ENCODE results near the gene DNAH5.

Gene DNAH5

GRCh38 chr5:13740471-13740870 lies 204.0 kb downstream of the DNAH5 start:
- H3K36me3 ChIP-seq, result no peaks in the 10 kb centered on the region
- H3K27me3 ChIP-seq, result no peaks in the 10 kb centered on the region
- no peak overlapping the region for H3K9ac ChIP-seq
- no peak overlapping the region for H3K27ac ChIP-seq
- H3K4me3 ChIP-seq, result no peak overlapping the region
- no peaks in the 10 kb centered on the region for H4K20me1 ChIP-seq
- TF ChIP-seq Cebpa-rat (IDR thresholded peaks at IDR 0.05), result no peak
- no peaks in the 10 kb centered on the region for H3K9me3 ChIP-seq
- H3K4me2 ChIP-seq, result no peak overlapping the region
- H3K4me1 ChIP-seq, result no peaks in the 10 kb centered on the region

GRCh38 chr5:13739479-13739878 lies 205.0 kb downstream of the DNAH5 start:
- H3K27me3 ChIP-seq, result no peaks in the 10 kb centered on the region
- no peak overlapping the region for H3K9ac ChIP-seq
- H3K27ac ChIP-seq, result no peak overlapping the region
- H3K4me1 ChIP-seq, result no peaks in the 10 kb centered on the region
- H3K9me3 ChIP-seq, result no peaks in the 10 kb centered on the region
- no peak overlapping the region for H3K4me3 ChIP-seq
- no peaks in the 10 kb centered on the region for H3K36me3 ChIP-seq
- no peak for TF ChIP-seq Cebpa-rat (IDR thresholded peaks at IDR 0.05)
- H3K4me2 ChIP-seq, result no peak overlapping the region
- H4K20me1 ChIP-seq, result no peaks in the 10 kb centered on the region

DNA sequence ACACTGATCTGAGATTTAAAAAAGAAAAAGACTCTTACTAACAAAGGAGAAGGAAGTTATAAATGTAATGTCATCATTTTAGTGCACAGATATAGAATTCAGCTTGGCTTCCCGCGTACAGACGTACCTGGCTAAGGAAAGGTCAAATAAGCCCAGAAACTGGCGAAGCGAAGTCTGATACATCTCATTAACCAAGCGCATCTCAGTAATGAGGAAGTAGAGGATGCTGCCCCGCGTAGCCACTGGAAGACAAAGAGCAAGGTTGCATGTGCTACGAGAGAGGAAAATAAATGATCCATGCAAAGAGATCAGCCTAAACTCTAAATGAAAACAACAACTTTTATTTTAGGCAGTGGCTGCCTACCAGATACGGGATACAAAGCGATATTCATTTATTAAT lies 208.8 kb downstream of the DNAH5 start:
- Histone ChIP-seq H4K20me1 (no peaks in the 10 kb centered on the region), H3K4me3 (no peak overlapping the region), H3K4me1 (no peaks in the 10 kb centered on the region), H3K36me3 (no peaks in the 10 kb centered on the region), H3K4me2 (no peak overlapping the region), H3K9ac (no peak overlapping the region), H3K9me3 (no peaks in the 10 kb centered on the region), H3K27ac (no peak overlapping the region), H3K27me3 (no peaks in the 10 kb centered on the region)
- TF ChIP-seq Cebpa-rat (IDR thresholded peaks at IDR 0.05), result no peak

DNA sequence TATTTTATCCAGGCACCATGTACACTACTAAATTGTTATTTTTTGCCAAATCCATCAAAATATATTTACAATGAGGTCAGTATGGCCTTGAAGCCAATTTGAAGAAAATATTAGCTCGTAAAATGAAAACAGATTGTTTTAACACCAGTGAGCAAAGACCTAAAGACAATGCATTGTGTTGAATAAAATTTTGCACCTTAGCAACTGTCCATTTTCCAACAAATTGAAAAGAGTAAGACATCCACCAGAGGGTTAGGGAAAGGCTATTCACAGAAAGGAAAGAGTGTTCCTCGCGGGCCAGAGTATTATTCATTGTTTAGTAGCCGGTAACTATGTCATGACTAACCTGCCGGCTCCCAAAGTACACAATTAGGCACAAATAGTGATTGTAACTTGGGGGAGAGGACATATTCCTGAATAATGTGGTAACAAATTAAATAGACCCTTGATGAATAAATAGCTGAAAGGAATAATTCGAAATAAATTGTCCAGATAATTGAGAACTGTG lies 213.3 kb downstream of the DNAH5 start:
- H3K4me2 ChIP-seq, result no peak overlapping the region
- TF ChIP-seq Cebpa-rat (IDR thresholded peaks at IDR 0.05), result no peak
- H3K9me3 ChIP-seq, result no peaks in the 10 kb centered on the region
- H3K4me3 ChIP-seq, result no peak overlapping the region
- H3K27ac ChIP-seq, result no peak overlapping the region
- no peaks in the 10 kb centered on the region for H3K4me1 ChIP-seq
- no peaks in the 10 kb centered on the region for H4K20me1 ChIP-seq
- H3K9ac ChIP-seq, result no peak overlapping the region
- H3K36me3 ChIP-seq, result no peaks in the 10 kb centered on the region
- no peaks in the 10 kb centered on the region for H3K27me3 ChIP-seq

DNA sequence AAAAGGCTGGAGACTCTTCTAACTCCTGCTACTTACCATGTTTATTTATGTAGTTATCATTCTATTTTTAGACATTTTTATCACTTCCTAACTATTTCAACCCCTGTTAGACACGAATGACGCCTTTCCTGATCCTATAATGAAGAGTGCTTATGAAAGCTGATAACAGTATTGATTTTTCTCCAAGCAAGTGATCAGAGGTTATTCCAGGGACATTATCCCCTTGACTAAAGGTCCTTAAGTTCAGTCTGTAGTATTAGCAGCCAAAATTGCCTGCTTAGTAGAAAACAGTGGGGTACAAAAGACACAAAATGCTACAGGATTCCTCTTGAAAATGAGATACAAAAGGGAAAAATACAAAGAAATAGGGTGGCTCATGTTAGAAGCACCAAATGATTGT lies 235.6 kb downstream of the DNAH5 start:
- Histone ChIP-seq H3K4me1 (no peaks in the 10 kb centered on the region), H3K9me3 (no peaks in the 10 kb centered on the region), H3K4me3 (no peak overlapping the region), H3K36me3 (no peaks in the 10 kb centered on the region), H3K9ac (no peak overlapping the region), H3K27ac (no peak overlapping the region), H3K27me3 (no peaks in the 10 kb centered on the region), H3K4me2 (no peak overlapping the region), H4K20me1 (no peaks in the 10 kb centered on the region)
- no peak for TF ChIP-seq Cebpa-rat (IDR thresholded peaks at IDR 0.05)

DNA sequence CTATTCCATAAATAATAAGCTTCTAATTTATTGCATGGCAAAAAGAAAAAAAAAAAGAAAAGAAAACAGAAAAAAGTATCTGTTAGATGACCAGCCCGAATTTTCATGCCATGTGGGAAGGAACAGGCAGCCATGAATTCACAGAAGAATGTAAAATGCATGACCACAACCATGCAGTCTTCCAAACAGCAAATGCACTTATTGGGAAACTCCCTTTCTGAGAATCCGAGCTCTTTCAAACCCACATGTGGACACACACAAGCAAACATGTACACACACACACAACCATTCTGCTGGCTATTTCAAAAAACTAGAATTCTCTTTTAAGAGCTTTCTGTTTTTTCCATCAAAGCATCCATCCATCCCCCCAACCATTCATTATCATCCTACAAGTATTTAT lies 236.1 kb downstream of the DNAH5 start:
- Histone ChIP-seq H3K4me1 (no peaks in the 10 kb centered on the region), H3K36me3 (no peaks in the 10 kb centered on the region), H3K9ac (no peak overlapping the region), H3K27me3 (no peaks in the 10 kb centered on the region), H3K27ac (no peak overlapping the region), H4K20me1 (no peaks in the 10 kb centered on the region), H3K9me3 (no peaks in the 10 kb centered on the region), H3K4me3 (no peak overlapping the region), H3K4me2 (no peak overlapping the region)
- no peak for TF ChIP-seq Cebpa-rat (IDR thresholded peaks at IDR 0.05)

GRCh38 chr5:13704396-13704795 lies 240.1 kb downstream of the DNAH5 start:
- no peaks in the 10 kb centered on the region for H4K20me1 ChIP-seq
- no peak for TF ChIP-seq Cebpa-rat (IDR thresholded peaks at IDR 0.05)
- H3K9ac ChIP-seq, result no peak overlapping the region
- no peaks in the 10 kb centered on the region for H3K36me3 ChIP-seq
- no peak overlapping the region for H3K4me2 ChIP-seq
- no peaks in the 10 kb centered on the region for H3K9me3 ChIP-seq
- H3K4me1 ChIP-seq, result no peaks in the 10 kb centered on the region
- no peak overlapping the region for H3K27ac ChIP-seq
- H3K4me3 ChIP-seq, result no peak overlapping the region
- no peaks in the 10 kb centered on the region for H3K27me3 ChIP-seq

DNA sequence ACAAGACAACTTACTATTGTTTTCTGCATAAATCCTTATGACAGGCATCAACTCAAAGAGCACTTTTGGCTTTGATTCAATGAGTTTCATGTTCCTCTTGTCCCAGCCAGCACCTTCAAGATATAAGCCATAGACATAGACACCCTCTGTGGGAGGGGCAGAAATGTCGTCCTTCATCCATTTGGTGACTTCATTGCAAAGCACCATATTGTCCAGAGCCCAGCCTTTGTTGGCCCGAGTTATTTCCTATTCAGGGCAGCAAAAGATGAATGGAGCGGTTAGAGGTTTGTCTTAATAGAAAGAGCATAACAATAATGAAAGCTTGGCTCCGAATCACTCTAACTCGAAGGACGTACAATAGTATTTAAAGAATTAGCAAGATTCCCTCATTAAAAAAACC lies 243.9 kb downstream of the DNAH5 start:
- Histone ChIP-seq H3K4me1 (no peaks in the 10 kb centered on the region), H3K4me3 (no peak overlapping the region), H3K27me3 (no peaks in the 10 kb centered on the region), H3K27ac (no peak overlapping the region), H4K20me1 (no peaks in the 10 kb centered on the region), H3K9ac (no peak overlapping the region), H3K9me3 (no peaks in the 10 kb centered on the region), H3K36me3 (no peaks in the 10 kb centered on the region), H3K4me2 (no peak overlapping the region)
- TF ChIP-seq Cebpa-rat (IDR thresholded peaks at IDR 0.05), result no peak

DNA sequence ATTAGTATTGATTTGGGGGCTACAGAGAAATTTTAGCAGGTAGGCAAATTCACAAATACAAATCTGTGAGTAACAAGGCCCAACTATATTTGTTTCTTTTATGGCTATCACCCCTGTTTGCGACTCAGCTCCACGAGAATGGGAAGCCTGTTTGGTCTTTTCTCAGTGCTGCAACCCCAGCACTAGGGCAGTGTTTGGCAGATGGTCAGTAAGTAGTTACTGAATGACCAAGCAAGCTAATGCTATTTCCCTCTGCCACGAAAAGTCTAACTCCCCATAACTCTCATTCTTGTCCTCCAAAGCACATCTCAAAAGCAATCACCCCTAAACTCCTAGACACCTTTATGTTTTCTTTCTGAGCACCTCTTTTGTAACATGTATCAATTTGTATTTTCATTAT lies 245.6 kb downstream of the DNAH5 start:
- H3K27ac ChIP-seq, result no peak overlapping the region
- TF ChIP-seq Cebpa-rat (IDR thresholded peaks at IDR 0.05), result no peak
- H3K4me2 ChIP-seq, result no peak overlapping the region
- H3K9ac ChIP-seq, result no peak overlapping the region
- no peaks in the 10 kb centered on the region for H3K36me3 ChIP-seq
- no peaks in the 10 kb centered on the region for H3K9me3 ChIP-seq
- H3K4me1 ChIP-seq, result no peaks in the 10 kb centered on the region
- H3K27me3 ChIP-seq, result no peaks in the 10 kb centered on the region
- H4K20me1 ChIP-seq, result no peaks in the 10 kb centered on the region
- H3K4me3 ChIP-seq, result no peak overlapping the region

DNA sequence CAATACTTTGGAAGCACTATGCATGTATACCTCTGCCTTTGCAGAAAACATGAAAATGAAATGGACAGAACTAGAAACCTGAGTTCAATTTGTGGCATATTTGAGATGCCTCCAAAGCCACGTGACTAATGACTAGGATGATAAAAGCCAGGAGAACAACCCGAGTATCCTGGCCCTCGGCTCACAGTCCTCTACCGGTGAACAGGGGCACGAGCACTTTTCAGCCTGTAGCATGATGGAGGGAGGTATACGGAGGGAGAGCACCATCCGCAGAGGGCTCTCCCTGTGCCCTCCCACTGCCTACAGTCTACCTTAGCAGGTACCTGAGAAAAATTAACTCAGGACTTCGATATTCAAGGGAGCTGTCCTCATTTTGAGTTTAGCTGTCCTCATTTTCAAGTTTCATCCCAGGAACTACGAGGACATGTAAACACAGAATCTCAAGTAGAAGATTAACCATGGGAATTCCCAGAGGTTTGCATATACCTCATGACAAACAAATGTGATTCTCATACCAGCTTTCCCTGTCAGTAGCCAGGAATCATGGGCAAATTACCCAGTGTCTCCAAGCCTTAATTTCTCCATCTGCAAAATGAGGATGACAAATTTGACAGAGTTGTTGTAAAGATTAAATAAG lies 249.3 kb downstream of the DNAH5 start:
- Histone ChIP-seq H3K9ac (no peak overlapping the region), H3K4me2 (no peak overlapping the region), H3K9me3 (no peaks in the 10 kb centered on the region), H3K36me3 (no peaks in the 10 kb centered on the region), H3K4me1 (no peaks in the 10 kb centered on the region), H3K4me3 (no peak overlapping the region), H4K20me1 (no peaks in the 10 kb centered on the region), H3K27me3 (no peaks in the 10 kb centered on the region), H3K27ac (no peak overlapping the region)
- TF ChIP-seq Cebpa-rat (IDR thresholded peaks at IDR 0.05), result no peak

DNA sequence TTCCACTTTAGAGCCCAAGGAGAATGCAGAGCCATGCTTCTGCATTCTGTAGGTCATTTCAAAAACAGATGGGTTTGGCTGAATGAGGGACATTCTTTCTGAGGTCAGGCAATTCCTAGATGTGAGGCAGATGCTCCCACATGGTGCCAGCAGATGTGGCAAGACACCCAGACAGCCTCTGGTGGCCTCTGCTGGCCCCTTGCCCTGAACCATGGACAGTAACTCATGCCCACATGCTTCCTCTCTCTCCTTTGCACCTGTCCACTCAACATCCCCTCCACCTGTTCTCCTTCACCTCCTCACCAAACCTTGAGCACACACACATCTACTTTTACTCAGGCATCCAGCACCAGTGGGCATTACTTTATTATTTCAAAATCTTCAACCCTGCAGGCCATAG lies 252.3 kb downstream of the DNAH5 start:
- H3K9ac ChIP-seq, result no peak overlapping the region

More for the DNA sequence above, 252.3 kb downstream of the DNAH5 start:
- Histone ChIP-seq H3K4me2 (no peak overlapping the region), H3K27ac (no peak overlapping the region), H3K9me3 (peaks cover 8% of the 10 kb centered on the region; the same call in 1 of the 2 replicates), H4K20me1 (no peaks in the 10 kb centered on the region), H3K36me3 (no peaks in the 10 kb centered on the region), H3K27me3 (no peaks in the 10 kb centered on the region), H3K4me1 (no peaks in the 10 kb centered on the region), H3K4me3 (no peak overlapping the region)
- no peak for TF ChIP-seq Cebpa-rat (IDR thresholded peaks at IDR 0.05)

All from BLaER1 (cell line).